HUDEP-2 (cell line): ENCODE results near the gene AHI1.
"Not testable (repeated sequence)": the region's sequence is repeated elsewhere in the genome, so short reads cannot be mapped to it uniquely, and the experiment has no call there.

Source experiments
- DNase-seq, 76 experiments: peaks; one replicate each; lab custom pipeline; 2025; ENCODE audit not compliant: unreplicated experiment in 76 of 76; lab: John Stamatoyannopoulos, UW

The AHI1 gene

GRCh38 chr6:135506270-135506997 lies 8.9 kb upstream of the AHI1 start:
- DNase-seq, result peak in 24 of 76 experiments; percentile 3 to 51 (median 24)

- no peak for DNase-seq
Observed at GRCh38 chr6:135505648-135506047, 8.1 kb upstream of the AHI1 start.

GRCh38 chr6:135505222-135505621 lies 7.7 kb upstream of the AHI1 start:
- DNase-seq, result no peak

GRCh38 chr6:135504734-135505133 lies 7.2 kb upstream of the AHI1 start:
- DNase-seq, result no peak

GRCh38 chr6:135503703-135504475 lies 6.3 kb upstream of the AHI1 start:
- peak in 1 of 76 experiments; percentile 35 for DNase-seq

- DNase-seq, result no peak
Observed at GRCh38 chr6:135499441-135500340, 2.2 kb upstream of the AHI1 start.

- DNase-seq, result peak in 55 of 76 experiments; percentile 8 to 67 (median 39)
Observed at GRCh38 chr6:135498185-135498841, 773 bp upstream of the AHI1 start.

GRCh38 chr6:135496800-135497411 lies 634 bp downstream of the AHI1 start:
- peak in 1 of 76 experiments; percentile 12 for DNase-seq

GRCh38 chr6:135493218-135493961 lies 4.2 kb downstream of the AHI1 start:
- DNase-seq, result no peak

GRCh38 chr6:135490381-135490780 lies 7.2 kb downstream of the AHI1 start:
- DNase-seq, result no peak

GRCh38 chr6:135488023-135488422 lies 9.5 kb downstream of the AHI1 start:
- DNase-seq, result no peak

GRCh38 chr6:135483903-135484302 lies 13.6 kb downstream of the AHI1 start:
- not testable (repeated sequence) for DNase-seq

GRCh38 chr6:135481783-135482369 lies 15.7 kb downstream of the AHI1 start:
- DNase-seq, result no peak

GRCh38 chr6:135479601-135480000 lies 17.9 kb downstream of the AHI1 start:
- no peak for DNase-seq

GRCh38 chr6:135478626-135479025 lies 18.9 kb downstream of the AHI1 start:
- no peak for DNase-seq

GRCh38 chr6:135475292-135475886 lies 22.2 kb downstream of the AHI1 start:
- no peak for DNase-seq

- no peak for DNase-seq
Observed at GRCh38 chr6:135474362-135474761, 23.2 kb downstream of the AHI1 start.

GRCh38 chr6:135465903-135466302 lies 31.6 kb downstream of the AHI1 start:
- no peak for DNase-seq

- DNase-seq, result no peak
Observed at GRCh38 chr6:135465307-135465706, 32.2 kb downstream of the AHI1 start.
